Hypothalamus (tissue), 51 donors: ENCODE results near the gene SCUBE2.

Experiments
- DNase-seq, 51 donors: peaks; one replicate each; lab custom pipeline; 2025; lab: John Stamatoyannopoulos, UW

SCUBE2 gene

GRCh38 chr11:9091044-9091922 is at the start of gene SCUBE2:
SCUBE2 (minus strand) TSS chr11:9091599; CDS start chr11:9091528, 71 bp downstream.
- peak in 1 of 51 donors; percentile 14 for DNase-seq

GRCh38 chr11:9141186-9141585 is 49.8 kb upstream of the SCUBE2 start:
- DNase-seq: no peak

GRCh38 chr11:9139628-9140357 is 48.4 kb upstream of the SCUBE2 start:
- no peak for DNase-seq

DNA sequence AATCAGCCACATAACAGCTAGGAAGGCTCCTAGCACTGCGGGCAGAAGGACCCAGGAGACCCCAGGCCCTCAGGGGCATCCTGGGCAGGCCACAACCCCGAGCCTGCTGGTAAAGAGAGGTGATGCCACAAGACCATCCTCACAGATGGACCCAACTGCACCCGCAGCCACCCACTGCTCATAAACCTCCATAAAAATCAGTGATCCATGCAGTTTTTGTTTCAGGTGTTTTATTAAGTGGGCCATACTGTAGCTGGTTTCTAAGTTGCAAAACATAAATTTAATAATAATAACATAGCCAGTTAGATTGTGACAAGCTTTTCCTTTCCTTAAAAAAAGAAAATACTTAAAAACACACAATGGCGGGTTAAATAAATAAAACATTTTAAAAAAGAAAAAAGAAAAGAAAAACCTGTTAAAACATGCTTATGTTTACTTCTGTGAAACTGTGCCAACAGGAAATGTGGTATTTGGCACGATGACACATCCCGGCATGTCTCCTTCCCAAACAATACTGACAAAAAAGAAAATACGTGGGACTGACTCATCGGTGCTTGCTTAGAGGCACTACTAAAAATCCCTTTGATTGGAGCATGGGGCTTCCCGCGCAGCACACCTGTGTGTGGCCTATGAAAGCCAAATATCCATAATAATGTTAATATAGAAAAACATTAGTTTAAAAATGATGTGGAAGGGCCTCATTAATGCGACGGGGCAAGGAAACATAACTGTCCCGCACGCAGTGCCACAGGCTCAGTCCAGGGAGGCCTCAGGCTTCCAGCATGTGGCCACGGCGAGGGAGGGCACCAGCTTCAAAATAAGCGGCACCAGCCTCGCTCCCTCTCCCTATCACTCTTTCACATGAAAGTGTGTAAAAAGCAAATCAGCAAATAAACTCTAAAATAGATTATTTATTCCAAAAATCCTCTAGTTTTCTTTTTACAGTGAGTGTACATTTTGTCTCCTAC is 47.5 kb upstream of the SCUBE2 start:
- peak in 1 of 51 donors; percentile 18 for DNase-seq

GRCh38 chr11:9138133-9138453 is 46.7 kb upstream of the SCUBE2 start:
- no peak for DNase-seq

DNA sequence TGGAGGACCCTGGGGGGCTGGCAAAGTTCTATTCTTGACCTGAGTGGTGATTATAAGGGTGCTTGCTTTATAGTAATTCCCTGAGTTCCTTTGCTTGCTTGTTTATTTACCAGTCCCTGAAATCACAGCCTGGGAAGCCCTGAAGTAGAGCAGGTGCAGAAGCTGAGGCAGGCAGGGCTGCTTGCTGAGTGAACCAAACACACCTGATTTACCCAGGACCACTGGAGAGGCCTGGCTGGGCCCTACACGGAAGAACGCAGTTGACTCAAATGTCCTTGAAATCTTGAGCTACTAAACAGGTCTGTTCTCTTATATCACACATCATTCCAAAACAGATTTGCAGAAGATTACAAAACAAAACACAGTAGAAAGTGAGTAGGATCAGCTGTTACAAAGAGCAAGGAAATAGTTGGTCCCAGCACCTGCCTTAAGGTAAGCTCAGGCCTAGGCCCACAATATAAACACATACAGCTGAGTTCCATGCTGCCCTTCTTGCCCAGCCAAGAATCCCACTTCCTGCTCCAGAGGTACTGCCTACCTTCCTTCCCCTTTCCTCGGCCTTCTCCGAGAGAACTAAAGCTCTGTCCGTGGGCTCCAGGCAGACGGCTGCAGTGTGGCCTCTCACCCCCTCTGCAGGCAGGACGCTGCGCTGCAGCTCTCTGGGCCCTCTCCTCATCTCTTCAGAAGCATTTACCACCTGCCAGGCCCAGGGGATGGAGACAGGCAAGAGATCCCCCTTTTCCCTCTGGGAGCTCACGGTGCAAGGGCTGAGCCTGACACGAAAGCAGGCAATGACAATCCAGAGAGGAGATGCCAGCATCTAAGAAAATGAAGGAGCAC is 46.1 kb upstream of the SCUBE2 start:
- DNase-seq: peak in 44 of 51 donors; percentile 9 to 77 (median 54)

- DNase-seq: no peak
Measured at GRCh38 chr11:9136741-9137140, 45.3 kb upstream of the SCUBE2 start.

DNA sequence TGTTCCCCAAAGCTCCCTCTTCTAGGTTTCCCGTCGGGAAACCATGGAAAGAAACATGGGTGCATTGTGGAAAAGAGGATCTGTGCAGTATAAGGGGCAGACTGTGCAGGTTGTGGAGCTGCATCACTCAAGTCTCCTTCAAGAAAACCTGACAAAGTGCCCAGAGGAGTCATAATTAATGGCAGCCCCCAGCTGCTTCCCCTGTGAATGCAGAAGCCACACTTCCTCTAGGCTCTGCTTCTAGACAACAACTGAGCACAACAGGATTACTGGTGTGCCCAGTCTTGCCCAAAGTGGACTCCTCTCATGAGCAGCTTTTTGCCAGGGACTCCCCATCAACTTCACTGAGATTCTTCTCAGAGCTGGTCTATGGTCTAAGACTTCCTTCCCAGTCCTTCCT is 42.6 kb upstream of the SCUBE2 start:
- no peak for DNase-seq

GRCh38 chr11:9132203-9132878 is 40.9 kb upstream of the SCUBE2 start:
- DNase-seq: peak in 1 of 51 donors; percentile 36

DNA sequence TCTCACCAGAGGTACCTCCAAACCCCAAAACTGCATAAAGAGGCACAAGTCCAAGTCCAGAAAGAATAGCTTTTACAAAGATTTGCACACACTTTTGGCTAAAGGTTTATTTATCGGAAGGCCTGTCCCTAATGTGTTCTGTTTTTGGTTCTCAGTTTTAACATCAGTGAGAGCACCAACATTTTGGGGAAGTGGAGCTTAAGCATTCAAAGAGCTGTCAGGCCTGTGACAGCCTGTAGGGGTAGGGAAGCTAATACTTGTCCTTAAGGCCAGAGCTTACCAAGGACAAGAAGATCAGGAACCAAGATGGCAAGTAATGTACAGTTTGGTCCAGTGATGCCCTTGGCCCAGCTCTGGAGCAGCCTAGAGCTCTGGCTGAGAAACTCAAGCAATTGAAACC is 38.9 kb upstream of the SCUBE2 start:
- DNase-seq: no peak

GRCh38 chr11:9126636-9127035 is 35.2 kb upstream of the SCUBE2 start:
- DNase-seq: no peak

DNA sequence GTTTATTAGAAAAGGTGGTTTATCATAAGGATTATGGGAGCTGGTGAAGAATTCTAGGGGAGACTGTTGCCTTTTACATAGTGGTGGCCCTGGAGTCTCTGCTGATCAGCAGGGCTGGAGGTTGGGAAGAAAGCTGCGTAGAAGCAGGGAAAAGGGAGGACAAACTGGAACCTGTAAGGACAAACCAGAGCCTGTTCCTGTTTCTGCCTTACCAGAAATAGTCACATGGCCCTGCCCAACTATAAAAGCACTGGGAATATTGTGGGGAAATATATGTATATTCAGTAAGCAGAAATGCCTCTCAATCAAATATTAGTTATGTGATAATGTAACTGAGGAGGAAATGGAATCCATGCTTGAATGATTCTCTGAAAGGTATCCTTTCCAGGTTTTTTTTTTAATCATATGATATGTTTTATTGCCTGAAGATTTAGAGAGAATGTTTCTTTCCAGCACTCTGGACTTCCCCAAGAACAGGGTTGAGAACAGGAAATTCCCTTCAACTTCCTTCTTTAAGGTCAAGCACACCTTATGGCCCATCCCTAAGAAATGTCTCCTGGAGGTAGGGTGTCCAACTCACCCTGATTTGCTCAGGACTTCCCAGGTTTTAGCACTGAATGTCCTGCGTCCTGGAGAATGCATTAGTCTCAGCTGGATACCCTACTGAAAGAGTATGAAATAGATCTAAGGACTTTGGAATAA is 33.9 kb upstream of the SCUBE2 start:
- DNase-seq: no peak

DNA sequence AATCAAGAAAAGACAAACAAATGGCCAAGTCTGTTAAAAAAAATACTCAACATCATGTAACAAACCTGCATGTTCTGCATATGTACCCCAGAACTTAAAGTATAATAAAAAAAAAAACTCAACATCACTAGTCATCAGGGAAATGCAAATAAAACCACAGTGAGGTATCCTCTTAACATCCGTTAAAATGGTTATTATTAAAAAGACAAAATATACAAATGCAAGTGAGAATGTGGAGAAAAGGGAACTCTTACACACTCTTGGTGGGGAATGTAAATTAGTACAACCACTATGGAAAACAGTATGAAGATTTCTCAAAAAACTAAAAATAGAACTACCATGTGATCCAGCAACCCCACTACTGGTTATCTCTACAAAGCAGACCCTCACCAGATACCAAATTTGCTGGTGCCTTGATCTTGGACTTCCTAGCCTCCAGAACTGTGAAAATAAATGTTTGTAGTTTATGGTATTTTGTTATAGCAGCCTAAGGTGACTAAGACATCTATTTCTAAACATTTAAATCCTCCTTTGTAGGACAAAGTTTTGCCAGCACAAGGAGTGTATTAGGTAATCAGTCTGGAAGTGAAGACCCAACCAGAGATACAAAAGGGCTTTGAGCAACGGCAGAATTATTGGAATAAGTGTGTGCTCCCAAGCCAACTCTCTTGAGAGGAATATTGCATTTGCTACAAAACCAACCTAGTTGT is 32.4 kb upstream of the SCUBE2 start:
- no peak for DNase-seq

DNA sequence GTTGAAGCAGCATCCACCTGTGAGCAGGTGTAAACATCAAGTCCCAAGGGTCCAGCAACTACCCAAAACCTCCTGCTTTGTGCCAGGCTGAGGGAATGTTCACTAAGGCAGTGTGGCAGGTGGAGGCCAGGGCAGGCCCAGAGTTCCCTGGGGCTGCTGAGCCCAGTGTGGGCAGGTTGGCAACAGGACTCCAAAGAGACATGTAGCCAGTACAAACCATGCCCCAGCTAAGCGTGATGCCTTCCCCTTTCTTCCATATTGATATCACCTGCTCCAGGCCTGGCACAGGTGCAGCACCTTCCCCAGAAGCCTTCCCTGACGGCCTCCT is 30.0 kb upstream of the SCUBE2 start:
- DNase-seq: no peak

DNA sequence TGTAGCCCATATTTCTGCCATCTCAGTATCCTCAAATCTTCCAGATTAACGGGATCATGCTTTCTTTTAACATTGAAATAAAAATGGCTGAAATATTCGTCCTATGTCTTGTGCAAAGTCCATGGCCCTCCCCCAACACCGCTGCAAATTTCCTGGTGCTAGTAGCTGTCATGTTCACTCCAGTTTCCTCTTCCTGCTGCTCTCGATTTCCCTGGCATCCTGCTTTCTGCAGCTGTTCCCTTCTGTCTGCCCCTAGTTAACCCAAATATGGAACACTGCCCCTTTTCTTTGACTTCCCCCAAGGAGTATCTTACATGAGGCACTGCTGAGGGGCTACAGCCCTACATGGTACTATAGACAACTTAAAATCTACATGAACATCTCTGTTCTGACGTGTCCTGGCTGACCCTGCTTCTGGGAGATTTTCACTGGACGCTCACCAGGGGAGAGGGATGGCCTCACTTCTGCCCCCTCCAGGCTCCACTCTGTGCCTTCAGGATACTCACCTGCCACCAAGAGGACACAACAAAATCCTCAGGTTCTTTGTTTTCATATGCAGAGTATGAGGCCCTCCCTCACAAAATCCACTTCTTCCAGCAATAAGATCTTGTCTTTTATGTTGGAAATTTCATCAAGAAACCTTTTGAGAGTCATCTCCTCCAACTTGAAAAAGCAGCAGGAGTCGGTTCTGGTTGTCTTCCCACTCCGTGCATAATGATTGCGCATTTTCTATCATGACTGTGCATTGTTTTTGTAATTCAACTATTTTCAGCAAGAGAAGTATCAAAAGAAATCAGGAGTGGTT is 29.5 kb upstream of the SCUBE2 start:
- no peak for DNase-seq

DNA sequence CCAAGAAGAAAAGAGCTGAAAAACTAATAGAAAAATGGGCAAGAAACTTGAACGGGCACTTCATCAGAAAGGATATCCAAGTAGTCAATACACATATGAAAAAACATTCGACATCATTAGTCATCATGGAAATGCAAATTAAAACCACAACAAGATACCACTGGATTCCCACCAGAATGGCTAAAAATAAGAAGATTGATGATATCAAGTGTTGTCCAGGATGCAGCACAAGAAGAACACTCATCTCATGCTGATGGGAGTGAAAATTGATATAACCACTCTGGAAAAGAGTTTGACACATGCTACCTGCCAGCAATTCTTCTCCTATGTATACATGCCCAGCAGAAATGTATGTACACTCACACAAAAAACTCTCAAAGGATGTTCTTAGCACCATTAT is 26.9 kb upstream of the SCUBE2 start:
- no peak for DNase-seq

GRCh38 chr11:9112075-9112474 is 20.7 kb upstream of the SCUBE2 start:
- no peak for DNase-seq
